Mucosa of gallbladder (tissue), 1 donor: ENCODE measurements around the gene MEIKIN. TPM values are rescaled to one million over a fixed set of nuclear protein-coding genes. Genes with fewer than 3 reads are reported as not detected.
A peak's percentile ranks its signal among the peaks of the same experiment; 100 is the strongest.
"Not testable (repeated sequence)": the region's sequence is repeated elsewhere in the genome, so short reads cannot be mapped to it uniquely, and the experiment has no call there.

Source experiments
- DNase-seq: peaks from one replicate; pipeline ENCODE4 v3.0.0-alpha.2; 2020; ENCODE audit warnings: low spot score
- total RNA-seq: library from RNA; stranded (reverse); gene quantifications from one replicate; pipeline ENCODE4 v1.2.1, GENCODE V29; 2021
- donor health status: DM: no; HTN: no; CAD: no.

MEIKIN gene
- total RNA-seq, 1 donor from 2014 or later: not detected

DNA sequence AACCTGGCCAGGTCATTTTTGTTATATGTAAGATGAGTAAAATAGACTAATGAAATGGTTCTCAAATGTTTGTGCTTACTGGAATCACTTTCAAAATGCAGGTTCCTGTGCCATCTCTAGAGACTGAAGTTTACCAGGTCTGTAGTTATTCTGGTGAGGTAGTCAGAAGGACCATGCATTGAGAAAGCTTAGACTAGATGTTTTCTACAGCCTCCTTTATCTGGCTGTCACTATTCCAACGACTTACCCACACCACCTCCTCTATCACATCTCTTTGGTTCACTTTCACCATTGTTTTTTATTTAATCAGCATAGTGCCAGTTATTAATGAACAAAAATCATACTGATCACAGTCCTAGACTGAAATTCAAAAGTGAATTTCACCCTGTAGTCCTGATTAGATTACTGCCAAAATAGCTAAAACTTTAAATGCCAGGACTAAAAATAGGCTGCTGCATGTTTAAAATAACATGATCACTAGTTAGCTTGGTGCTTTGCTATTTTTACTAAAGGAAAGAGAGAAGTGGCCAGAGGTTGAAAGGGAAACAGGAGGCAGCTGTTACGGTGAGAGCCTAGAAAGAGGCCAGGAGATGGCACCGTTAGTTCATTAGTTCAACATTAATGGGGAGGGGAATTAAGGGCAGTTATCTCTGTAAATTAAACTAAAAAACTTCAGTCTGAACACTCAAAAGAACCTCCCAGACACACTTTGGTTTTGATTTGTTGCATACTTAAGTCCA is 134.8 kb downstream of the MEIKIN start:
- DNase-seq: no peak

DNA sequence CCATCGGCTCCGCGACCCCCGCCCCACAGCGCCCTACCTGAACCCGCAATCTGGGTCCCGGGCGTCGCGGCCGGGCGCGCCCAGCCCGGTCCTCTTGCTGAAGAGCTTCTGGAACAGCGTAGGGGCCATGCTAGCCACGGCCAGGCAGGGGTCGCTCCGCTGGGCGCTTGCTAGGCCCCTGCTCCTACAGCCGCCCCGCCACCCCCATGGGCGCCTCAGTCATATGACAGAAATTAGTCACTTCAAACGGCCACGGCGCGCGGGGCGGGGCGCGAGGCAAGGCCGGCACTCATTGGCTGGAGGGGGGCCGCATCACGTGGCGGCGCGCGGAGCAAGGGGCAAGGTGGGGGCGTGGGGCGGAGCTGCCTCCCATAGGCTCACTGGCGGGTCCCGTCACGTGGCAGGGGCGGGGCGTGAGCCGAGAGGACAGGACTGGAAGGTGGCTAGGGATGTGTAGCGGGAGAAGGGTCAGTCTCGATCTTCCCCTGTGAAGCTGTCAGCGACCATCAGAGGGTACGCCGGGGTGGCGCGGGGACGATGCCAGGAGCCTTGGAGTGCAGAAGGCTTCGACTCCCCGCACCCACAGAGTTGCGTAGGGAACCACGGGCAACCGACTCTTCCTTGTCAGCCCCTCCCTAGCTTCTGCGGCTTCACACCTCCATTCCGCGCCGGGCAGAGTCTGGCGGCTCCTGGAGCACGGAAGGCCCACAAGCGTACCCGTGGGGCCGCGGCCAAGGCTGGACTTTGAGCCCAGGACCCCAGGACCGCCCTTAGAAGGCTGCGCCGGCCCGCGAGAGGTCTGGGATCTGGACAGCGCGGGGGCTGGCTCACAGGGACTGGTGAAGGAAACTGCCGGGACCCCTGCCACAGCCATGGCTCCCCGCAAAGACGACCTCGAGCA is 148.4 kb downstream of the MEIKIN start, which contains the start of gene FNIP1:
Gene FNIP1, minus strand, starts transcription at position 225 of the 901 bp plus-strand sequence. Its CDS starts 96 bp downstream, at position 129.
- DNase-seq: peak; percentile 99

DNA sequence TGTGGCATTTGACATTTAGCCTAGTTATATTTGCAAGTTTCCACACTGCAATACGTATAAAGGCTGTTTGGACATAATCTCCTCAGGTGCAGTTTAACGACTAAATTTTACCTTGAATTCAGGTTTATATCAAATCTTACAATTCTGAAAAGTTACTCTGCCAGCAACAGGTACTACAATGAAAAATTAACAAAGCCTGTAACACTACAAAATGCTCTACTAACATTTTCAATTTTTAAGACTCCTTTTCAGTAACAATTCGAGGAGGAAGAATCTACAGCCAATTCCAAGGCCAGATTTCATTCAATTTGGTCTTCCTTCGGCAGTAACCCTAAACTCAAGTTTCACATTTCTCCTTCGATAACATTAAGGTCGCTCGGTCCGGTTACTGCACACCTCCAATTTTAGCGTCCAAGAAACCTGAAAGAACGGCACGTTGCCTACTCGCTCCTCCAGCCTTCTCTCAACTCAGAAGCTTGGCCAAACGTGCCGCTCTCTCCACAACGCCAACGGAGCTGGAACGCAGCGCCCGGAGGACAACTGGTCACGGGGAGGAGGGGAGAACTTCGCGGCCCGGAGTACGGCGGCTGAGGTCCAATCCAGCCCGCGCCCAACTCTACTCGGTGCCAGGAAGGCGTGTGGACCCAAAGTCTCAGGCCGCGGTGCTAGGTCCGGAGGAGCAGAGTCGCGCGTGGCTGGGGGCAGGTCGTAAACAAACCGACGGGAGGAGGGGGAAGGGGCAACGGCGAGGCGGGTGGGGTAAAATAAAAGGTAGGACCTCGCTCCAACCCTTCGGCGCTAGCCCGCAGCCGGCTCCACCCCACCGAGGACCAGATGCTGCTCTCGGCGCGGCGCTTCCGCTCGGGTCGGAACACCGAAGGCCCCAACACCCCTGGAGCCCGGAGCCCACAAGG is 149.3 kb downstream of the MEIKIN start:
- peak; percentile 67 for DNase-seq

DNA sequence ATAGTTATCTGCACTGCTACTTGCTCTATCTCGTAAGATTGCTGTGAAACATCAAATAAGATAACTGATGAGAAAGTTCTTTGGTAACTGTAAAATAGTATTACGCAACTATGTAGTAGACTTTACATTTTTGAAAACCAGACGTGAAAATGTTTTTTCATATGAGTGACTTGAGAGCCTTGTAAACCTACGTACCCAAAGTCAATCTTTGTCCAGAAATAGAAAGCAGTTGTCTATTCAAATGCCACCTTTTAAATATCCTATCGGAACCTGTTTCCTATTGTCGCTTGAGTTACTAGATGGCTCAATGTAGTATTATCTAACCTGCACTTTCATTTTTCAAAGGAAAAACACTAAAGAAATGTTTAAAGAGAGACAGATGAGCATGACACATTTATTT is 150.2 kb downstream of the MEIKIN start:
- DNase-seq: no peak

DNA sequence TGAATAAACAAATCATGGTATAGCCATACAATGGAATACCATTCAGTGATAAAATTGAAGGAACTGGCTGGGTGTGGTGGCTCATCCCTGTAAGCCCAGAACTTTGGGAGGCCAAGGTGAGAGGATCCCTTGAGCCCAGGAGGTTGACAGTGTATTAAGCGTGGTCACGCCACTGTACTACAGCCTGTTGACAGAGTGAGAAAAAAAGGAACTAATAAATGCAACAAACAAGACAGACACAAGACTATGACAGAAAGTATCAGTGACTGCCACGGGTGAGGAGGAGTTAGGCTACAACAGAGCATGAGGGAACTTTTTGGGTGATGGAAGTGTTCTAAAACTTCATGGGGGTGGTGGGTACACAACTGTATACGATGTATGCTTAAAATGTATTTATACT is 150.9 kb downstream of the MEIKIN start:
- no peak for DNase-seq

GRCh38 chr5:131792896-131793295 is 152.6 kb downstream of the MEIKIN start:
- DNase-seq: no peak

- DNase-seq: no peak
Measured at GRCh38 chr5:131791866-131792265, 153.6 kb downstream of the MEIKIN start.

- DNase-seq: no peak
Measured at GRCh38 chr5:131790550-131790949, 154.9 kb downstream of the MEIKIN start.

DNA sequence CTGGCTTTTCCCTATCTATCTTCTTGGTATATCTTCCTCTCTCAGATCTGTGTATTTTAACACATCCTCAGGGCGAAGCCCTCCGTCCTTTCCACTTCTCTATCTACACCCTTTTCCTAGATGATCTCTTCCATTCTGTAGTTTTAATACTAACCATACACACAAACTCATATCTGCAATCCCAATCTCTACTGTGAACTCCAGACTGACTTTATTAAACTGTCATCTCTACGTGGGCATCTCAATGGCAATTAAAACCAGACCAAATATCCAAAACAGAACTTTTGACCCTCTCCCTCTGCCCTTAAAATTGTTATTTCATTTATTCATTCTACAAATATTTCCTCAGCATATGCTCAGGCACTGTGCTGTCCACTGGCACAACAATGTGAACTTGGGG is 155.7 kb downstream of the MEIKIN start:
- DNase-seq: no peak

GRCh38 chr5:131787736-131788135 is 157.7 kb downstream of the MEIKIN start:
- DNase-seq: no peak

- DNase-seq: no peak
Measured at GRCh38 chr5:131786900-131787692, 158.4 kb downstream of the MEIKIN start.

GRCh38 chr5:131786036-131786435 is 159.4 kb downstream of the MEIKIN start:
- DNase-seq: no peak

DNA sequence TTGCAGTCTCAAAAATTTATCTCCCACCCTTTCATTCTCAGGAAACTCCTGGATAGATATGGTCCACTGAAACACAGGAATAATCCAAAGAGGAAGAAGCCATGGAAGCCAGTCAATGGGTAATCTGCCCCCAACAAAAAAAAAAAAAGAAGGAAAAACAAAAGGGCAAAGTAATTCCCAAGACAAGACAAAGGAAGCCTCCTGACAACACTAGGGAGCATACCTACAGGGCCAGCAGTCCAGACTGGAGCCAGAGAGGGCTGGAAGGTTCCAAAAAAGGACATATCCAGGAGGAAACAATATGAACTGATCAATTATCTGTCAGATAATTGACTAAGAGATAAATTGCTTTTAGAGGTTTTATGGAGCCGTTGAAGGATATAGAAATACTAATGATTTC is 161.6 kb downstream of the MEIKIN start:
- DNase-seq: no peak

DNA sequence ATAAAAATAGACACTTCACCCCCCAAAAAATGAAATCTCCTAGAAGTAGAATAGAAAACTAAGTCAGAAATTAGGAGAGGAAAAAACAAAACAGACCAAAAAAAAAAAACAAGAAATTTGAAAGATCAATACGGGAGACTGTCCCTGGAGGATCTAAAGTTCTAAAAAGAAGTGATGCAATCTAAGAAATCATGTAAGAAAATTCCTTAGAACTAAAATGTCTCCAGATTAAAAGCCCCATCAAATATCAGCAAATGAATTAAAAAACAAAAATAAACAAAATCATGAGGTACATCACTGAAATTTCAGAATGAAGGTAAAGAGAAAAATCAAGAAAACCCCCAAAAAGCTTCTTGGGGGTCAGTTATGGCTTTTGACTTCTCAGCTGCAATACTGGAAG is 162.1 kb downstream of the MEIKIN start:
- no peak for DNase-seq

DNA sequence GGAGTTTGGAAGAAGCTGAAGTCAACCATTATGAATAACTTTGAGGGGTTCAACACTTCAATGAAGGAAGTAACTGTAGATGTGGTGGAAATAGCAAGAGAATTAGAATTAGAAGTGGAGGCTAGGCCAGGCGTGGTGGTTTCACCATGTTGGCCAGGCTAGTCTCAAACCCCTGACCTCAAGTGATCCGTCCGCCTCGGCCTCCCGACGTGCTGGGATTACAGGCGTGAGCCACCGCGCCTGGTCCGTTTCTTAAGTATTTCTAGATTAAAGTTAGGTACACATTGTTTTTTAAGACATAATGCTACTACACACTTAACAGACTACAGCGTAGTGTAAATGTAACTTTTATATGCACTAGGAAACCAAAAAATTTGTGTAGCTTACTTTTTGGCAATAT is 162.7 kb downstream of the MEIKIN start:
- no peak for DNase-seq

- DNase-seq: not testable (repeated sequence)
Measured at GRCh38 chr5:131778141-131778540, 167.3 kb downstream of the MEIKIN start.

DNA sequence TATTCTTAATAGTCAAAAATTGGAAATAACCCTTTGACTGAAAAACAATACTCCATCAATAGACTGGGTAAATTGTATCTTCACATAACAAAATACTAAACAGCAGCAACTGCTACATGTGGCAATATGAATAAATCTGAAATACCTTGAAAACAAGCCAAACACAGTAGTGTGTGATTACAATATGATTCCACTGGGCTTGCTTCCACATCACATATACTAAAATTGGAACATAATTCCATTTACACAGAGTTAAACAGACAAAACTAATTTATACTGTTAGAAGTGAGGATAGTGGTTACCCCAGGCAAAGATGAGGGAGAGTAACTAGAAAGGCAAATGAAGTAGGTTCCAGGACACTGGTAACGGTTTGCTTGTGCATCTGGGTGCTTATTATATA is 169.0 kb downstream of the MEIKIN start:
- DNase-seq: no peak

GRCh38 chr5:131774652-131775367 is 170.7 kb downstream of the MEIKIN start:
- DNase-seq: no peak

DNA sequence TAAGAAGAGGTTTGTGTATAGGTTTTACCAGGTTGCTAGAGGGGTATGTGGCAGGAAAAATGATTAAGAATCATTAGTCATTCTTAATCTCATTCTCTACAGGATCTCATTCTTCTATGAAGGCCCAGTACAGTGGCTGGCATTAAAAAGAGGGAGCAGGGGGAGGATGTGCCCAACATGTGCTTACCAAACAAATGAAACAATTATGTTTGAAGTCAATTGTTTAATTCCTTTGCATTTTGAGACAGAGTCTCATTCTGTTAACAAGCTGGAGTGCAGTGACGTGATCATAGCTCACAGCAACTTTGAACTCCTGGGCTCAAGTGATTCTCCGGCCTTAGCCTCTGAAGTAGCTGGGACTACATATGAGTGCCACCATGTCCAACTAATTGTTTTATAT is 171.7 kb downstream of the MEIKIN start:
- DNase-seq: no peak

- DNase-seq: no peak
Measured at GRCh38 chr5:131771692-131772091, 173.8 kb downstream of the MEIKIN start.
